Activated CD4-positive, alpha-beta memory T cell treated with anti-CD3 and anti-CD28 coated beads, Interleukin-2, amount 10 ng/mL, durations not matched to agents 7 days and 5 days (primary cell): ENCODE measurements around the gene RSPH6A. TPM values are rescaled to one million over a fixed set of nuclear protein-coding genes. Genes with fewer than 3 reads are reported as not detected.
A peak's percentile ranks its signal among the peaks of the same experiment; 100 is the strongest.

Experiments
- CTCF ChIA-PET: fragments of 350-600 bp; sonication (Branson Sonifier 250); formaldehyde crosslinking; loops from one replicate; lab custom pipeline; 2021; ENCODE audit warnings: antibody characterized with exemption, inconsistent platforms; lab: Charles Lee
- POLR2A ChIA-PET: fragments of 350-600 bp; sonication (Branson Sonifier 250); formaldehyde crosslinking; loops from one replicate; lab custom pipeline; 2021; ENCODE audit warnings: antibody characterized with exemption; lab: Charles Lee
- DNase-seq: peaks from one replicate; pipeline ENCODE4 v3.0.0-alpha.2; 2020
- H3K27ac Mint-ChIP-seq: one replicate; pipeline ENCODE4 v1.8.0; 2021; ENCODE audit warnings: mild to moderate bottlenecking, mixed read lengths
- H3K27me3 Mint-ChIP-seq: one replicate; pipeline ENCODE4 v1.8.0; 2021; ENCODE audit warnings: mixed read lengths
- H3K36me3 Mint-ChIP-seq: one replicate; pipeline ENCODE4 v1.8.0; 2021; ENCODE audit warnings: low read depth, mixed read lengths
- H3K4me1 Mint-ChIP-seq: one replicate; pipeline ENCODE4 v1.8.0; 2021; ENCODE audit warnings: mixed read lengths
- H3K4me3 Mint-ChIP-seq: one replicate; pipeline ENCODE4 v1.8.0; 2021; ENCODE audit warnings: mild to moderate bottlenecking, mixed read lengths
- H3K9me3 Mint-ChIP-seq: one replicate; pipeline ENCODE4 v1.8.0; 2021; ENCODE audit warnings: mixed read lengths
- total RNA-seq, 2 experiments: library from RNA; stranded (reverse); gene quantifications; one replicate each; pipeline ENCODE4 v1.2.3, GENCODE V29; 2021

Gene RSPH6A
- total RNA-seq, result under 1 TPM; 0.25 to 0.30 TPM

DNA sequence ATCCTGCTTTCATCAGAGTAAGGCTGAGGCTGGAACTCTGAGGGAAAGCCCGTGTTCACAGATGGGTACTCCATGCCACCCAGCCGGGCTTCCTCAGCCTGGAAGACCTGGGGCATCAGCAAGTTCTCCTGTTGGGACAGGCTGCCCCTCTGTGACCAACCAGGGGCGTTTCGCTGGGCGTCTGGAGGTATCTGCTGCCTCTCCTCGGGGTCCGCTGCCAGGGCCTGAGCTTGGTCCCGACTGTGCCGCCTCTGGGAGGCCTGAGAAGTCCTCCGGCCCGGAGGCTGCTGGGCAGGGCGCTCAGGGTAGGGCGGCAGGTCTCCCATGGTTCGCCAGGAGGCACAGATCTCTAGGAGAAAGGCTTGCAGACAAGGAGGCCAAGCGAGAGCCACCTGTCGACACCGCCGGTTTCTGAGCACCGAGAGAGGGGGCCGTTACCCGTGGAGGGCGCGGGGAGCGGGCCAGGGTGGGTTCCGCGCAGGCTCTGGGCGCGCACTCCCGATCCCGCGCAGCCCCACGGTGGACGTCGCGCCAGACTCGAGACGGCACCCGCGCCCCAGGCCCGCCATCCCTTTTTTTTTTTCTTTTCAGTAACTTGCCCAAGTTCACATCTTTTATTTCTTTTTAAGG lies at the start of gene RSPH6A:
RSPH6A (minus strand) TSS at position 458 of the 630 bp plus-strand sequence; CDS start at position 326, 132 bp downstream.
- no peaks in the 10 kb centered on the region for H3K9me3 Mint-ChIP-seq
- no peak for DNase-seq
- H3K4me1 Mint-ChIP-seq, result peaks cover 9% of the 10 kb centered on the region
- H3K27ac Mint-ChIP-seq, result no peak within 1 kb of the TSS
- H3K36me3 Mint-ChIP-seq, result peaks cover 4% of the 10 kb centered on the region
- ChIA-PET POLR2A (interaction anchor here (1.2 kb wide), 1 partner anchor 47 kb away, joined by 3 read pairs; no protein-coding TSS in a partner anchor), CTCF (interaction anchor here (0.5 to 1.4 kb wide), 4 partner anchors 15 to 1001 kb away, joined by 3 to 5 read pairs (median 4); partner anchors contain the start of gene SIX5)
- H3K27me3 Mint-ChIP-seq, result no peaks in the 10 kb centered on the region
- H3K4me3 Mint-ChIP-seq, result no peak within 1 kb of the TSS

DNA sequence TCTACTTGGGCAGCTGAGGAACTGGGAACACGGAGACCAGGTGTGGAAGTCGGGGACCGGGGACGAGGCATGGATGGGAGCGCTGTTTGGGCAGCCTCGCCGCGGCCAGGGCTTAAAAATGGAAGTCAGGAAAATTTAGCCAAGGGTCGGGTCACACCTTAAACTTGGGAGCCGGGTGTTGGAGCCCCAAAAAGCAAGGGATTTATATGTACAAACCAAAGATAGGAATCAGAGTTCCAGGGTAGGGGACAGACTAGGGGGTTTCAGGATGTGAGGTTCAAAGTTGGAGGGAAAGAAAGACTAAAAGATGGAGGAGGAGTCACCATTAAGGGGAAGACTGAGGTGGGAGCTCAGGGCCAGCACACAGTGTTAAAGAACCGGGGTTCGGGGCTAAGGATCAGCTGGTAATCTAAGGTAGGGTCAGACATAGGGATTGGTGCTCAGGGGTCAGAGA lies 49.5 kb upstream of the RSPH6A start:
- Mint-ChIP-seq H3K27me3 (peaks cover 29% of the 10 kb centered on the region), H3K4me1 (peaks cover 32% of the 10 kb centered on the region), H3K4me3 (peak overlapping the region; percentile 43), H3K9me3 (no peaks in the 10 kb centered on the region), H3K36me3 (peaks cover 9% of the 10 kb centered on the region), H3K27ac (no peak overlapping the region)
- POLR2A ChIA-PET, result interaction anchor here (3.0 kb wide), 1 partner anchor 18 kb away, joined by 16 read pairs; no protein-coding TSS in a partner anchor
- no peak for DNase-seq
- CTCF ChIA-PET, result interaction anchor here (1.4 to 3.0 kb wide), 5 partner anchors 15 to 172 kb away, joined by 3 to 30 read pairs (median 11); partner anchors contain the start of genes MYPOP, QPCTL and SIX5

DNA sequence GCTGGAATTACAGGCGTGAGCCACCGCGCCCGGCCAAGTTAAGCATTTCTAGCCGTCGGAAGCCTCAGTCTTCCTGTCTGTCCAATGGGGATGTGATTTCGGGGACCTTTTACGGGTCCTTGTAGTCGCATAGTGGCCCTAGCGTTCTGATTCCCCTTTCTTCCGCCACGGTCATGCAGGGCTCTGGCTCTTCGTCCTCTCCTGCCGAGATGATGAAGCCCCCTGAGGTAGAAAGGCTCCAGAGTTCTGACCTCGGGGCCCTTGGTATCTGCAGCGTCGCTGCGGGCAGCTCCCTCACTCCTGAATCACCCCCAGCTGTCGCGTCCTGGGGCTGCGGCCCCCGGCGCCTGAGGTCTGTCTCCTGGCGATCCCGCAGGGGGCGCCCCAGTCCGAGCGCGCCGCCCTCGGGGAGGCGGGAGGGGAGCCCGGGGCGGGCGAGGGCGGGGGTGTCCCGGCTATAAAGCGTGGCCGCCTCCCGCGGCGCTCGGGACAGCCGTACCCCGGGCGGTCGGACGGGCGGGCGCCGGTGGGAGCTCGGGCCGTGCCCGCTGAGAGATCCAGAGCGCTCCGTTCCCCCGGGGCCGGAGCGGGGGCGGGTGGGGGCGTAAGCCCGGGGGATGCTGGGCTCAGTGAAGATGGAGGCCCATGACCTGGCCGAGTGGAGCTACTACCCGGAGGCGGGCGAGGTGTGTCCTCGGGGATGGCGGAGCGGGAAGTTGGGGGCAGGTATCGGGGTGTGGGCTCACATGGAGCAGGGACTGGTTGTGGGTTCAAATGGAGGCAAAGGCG lies 48.9 kb upstream of the RSPH6A start, which contains the start of gene FOXA3:
FOXA3 (plus strand) TSS at position 487 of the 789 bp plus-strand sequence; CDS start at position 618, 131 bp downstream.
- ChIA-PET POLR2A (interaction anchor here (0.6 to 3.0 kb wide), 13 partner anchors 18 to 737 kb away, joined by 3 to 16 read pairs (median 4); partner anchors contain the start of genes CALM3, CCDC61, DMWD and FBXO46), CTCF (interaction anchor here (0.5 to 3.0 kb wide), 15 partner anchors 16 to 532 kb away, joined by 3 to 30 read pairs (median 5); partner anchors contain the start of genes FBXO46, IRF2BP1, MYPOP and QPCTL)
- peak; percentile 69 for DNase-seq
- peak within 1 kb of the TSS; percentile 92 for H3K4me3 Mint-ChIP-seq
- no peaks in the 10 kb centered on the region for H3K9me3 Mint-ChIP-seq
- peaks cover 32% of the 10 kb centered on the region for H3K4me1 Mint-ChIP-seq
- peak within 1 kb of the TSS; percentile 96 for H3K27ac Mint-ChIP-seq
- H3K27me3 Mint-ChIP-seq, result peaks cover 29% of the 10 kb centered on the region
- H3K36me3 Mint-ChIP-seq, result peaks cover 15% of the 10 kb centered on the region

DNA sequence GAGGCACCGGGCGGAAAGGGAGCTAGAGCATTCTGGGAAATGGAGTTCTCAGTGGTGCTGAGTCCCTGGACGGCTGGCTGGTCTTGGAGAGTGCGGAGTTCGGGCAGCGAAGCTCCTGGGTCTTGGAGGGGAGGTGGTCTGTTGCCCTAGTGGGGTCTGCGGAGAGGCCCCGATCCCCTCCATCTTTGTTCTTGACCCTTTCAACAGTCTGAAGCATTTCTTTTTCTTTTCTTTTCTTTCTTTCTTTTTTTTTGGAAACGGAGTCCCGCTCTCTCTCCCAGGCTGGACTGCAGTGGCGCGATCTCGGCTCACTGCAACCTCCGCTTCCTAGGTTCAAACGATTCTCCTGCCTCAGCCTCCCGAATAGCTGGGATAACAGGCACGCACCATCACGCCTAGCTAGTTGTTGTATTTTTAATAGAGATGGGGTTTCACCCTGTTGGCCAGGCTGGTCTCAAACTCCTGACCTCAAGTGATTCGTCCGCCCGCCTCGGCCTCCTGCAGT lies 48.3 kb upstream of the RSPH6A start:
- ChIA-PET POLR2A (interaction anchor here (0.6 to 3.0 kb wide), 13 partner anchors 19 to 737 kb away, joined by 3 to 16 read pairs (median 4); partner anchors contain the start of genes CALM3, CCDC61, DMWD and FBXO46), CTCF (interaction anchor here (0.5 to 3.0 kb wide), 17 partner anchors 17 to 533 kb away, joined by 3 to 30 read pairs (median 5); partner anchors contain the start of genes FBXO46, IRF2BP1, MYPOP and QPCTL)
- Mint-ChIP-seq H3K27me3 (peaks cover 29% of the 10 kb centered on the region), H3K4me1 (peaks cover 32% of the 10 kb centered on the region), H3K9me3 (no peaks in the 10 kb centered on the region), H3K4me3 (peak overlapping the region; percentile 92), H3K36me3 (peaks cover 16% of the 10 kb centered on the region), H3K27ac (peak overlapping the region; percentile 96)
- no peak for DNase-seq

DNA sequence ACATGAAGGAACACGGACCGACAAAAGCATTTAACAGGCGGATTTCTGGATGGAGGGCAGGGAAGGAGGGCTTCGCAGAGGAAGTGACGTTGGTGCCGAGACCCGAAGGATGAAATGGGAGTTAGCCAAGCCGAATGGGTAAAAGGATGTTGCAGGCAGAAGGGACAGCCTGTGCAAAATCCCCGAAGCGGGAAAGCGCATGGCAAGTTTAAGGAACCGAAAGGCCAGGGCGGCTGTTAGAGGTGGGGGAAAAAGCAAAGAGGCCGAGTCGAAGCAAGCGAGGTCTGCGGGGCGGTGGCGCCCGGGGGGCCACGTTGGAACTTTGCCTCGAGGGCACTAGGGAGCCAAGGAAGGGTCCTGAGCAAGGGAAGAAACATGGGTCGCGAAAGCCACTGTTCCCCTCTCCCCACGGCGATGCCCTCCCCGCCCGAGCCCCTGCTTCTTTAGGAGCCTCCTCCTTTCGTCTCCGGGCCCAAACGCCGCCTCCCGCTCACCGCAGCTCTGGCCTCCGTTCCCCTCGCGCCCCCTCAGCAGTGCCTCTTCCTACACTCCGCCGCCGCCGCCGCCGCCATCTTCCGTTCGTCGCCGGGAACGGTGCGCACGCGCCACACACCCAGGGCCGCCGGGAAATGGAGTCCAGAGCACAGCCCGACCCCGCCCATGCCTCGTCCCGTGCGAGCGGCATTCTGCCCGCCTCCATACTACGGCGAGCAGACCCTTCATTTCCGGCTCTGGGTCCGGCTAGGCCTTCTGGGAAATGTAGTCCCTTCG lies 47.6 kb upstream of the RSPH6A start, which contains the start of gene SYMPK:
SYMPK (minus strand) TSS at position 584 of the 771 bp plus-strand sequence. CDS start 8,652 bp downstream, outside the sequence.
- peak within 1 kb of the TSS; percentile 96 for H3K27ac Mint-ChIP-seq
- peaks cover 20% of the 10 kb centered on the region for H3K36me3 Mint-ChIP-seq
- peaks cover 29% of the 10 kb centered on the region for H3K27me3 Mint-ChIP-seq
- peak; percentile 99 for DNase-seq
- ChIA-PET POLR2A (interaction anchor here (0.6 to 3.0 kb wide), 14 partner anchors 20 to 738 kb away, joined by 3 to 16 read pairs (median 4); partner anchors contain the start of genes CALM3, CCDC61, DMWD and FBXO46), CTCF (interaction anchor here (0.5 to 3.0 kb wide), 16 partner anchors 20 to 534 kb away, joined by 3 to 30 read pairs (median 5); partner anchors contain the start of genes FBXO46, IRF2BP1, MYPOP and QPCTL)
- peak within 1 kb of the TSS; percentile 92 for H3K4me3 Mint-ChIP-seq
- H3K4me1 Mint-ChIP-seq, result peaks cover 36% of the 10 kb centered on the region
- no peaks in the 10 kb centered on the region for H3K9me3 Mint-ChIP-seq

DNA sequence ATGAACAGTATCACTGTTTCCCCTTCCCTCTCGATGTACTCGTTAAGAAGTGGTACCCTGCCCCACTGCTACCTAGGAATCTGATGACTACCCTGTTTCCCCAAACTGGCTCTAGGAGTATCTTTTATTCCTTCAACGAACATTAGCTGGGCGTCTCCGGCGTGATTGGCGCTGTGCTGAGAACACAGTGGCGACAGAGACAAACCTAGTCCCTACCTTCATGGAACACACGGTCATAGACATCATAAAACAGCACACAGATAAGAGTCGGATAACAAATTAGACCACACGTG lies 47.1 kb upstream of the RSPH6A start:
- H3K36me3 Mint-ChIP-seq, result peaks cover 20% of the 10 kb centered on the region
- H3K4me1 Mint-ChIP-seq, result peaks cover 36% of the 10 kb centered on the region
- H3K4me3 Mint-ChIP-seq, result peak overlapping the region; percentile 92
- ChIA-PET POLR2A (interaction anchor here (1.4 to 3.0 kb wide), 4 partner anchors 20 to 170 kb away, joined by 3 to 16 read pairs (median 4); partner anchors contain the start of genes QPCTL, RSPH6A and SNRPD2), CTCF (interaction anchor here (3.0 kb wide), 1 partner anchor 93 kb away, joined by 30 read pairs; the partner anchor contains the start of gene SIX5)
- no peak for DNase-seq
- peak overlapping the region; percentile 96 for H3K27ac Mint-ChIP-seq
- H3K27me3 Mint-ChIP-seq, result peaks cover 29% of the 10 kb centered on the region
- no peaks in the 10 kb centered on the region for H3K9me3 Mint-ChIP-seq

DNA sequence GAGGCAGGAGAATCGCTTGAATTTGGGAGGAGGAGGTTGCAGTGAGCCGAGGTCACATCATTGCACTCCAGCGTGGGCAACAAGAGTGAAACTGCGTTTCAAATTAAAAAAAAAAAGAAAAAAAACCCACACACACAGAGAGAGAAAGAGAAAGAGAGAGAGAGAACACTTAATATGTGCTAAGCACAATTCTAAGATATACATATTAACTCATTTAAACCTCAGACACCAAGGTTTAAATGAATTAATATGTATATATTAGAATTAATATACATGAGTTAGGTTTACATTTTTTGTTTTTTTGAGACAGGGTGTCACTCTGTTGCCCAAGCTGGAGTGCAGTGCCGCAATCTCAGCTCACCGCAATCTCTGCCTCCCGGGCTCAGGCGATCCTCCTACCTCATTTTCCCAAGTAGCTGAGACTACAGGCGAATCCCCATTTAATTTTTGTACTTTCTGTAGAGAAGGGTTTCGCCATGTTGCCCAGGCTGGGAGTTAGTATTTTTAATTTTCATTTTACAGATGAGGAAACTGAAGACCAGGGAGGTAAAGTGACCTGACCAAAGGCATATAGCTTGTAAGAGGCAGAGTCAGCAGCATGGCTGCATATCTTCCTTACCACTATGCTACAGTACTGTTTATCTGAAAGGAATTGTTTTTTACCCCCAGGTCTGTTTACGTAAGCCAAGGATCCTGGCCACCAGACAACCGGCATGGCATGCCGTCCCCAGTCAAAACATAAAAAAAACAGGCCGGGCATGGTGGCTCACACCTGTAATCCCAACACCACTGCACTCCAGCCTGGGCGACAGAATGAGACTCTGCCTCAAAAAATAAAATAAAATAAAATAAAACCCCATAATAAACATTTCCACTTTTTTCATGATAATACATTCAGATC lies 45.5 kb upstream of the RSPH6A start:
- DNase-seq, result no peak
- H3K27ac Mint-ChIP-seq, result peak overlapping the region; percentile 65
- POLR2A ChIA-PET, result interaction anchor here (0.6 to 1.5 kb wide), 4 partner anchors 42 to 519 kb away, joined by 3 to 5 read pairs (median 3); partner anchors contain the start of genes RSPH6A and SIX5

DNA sequence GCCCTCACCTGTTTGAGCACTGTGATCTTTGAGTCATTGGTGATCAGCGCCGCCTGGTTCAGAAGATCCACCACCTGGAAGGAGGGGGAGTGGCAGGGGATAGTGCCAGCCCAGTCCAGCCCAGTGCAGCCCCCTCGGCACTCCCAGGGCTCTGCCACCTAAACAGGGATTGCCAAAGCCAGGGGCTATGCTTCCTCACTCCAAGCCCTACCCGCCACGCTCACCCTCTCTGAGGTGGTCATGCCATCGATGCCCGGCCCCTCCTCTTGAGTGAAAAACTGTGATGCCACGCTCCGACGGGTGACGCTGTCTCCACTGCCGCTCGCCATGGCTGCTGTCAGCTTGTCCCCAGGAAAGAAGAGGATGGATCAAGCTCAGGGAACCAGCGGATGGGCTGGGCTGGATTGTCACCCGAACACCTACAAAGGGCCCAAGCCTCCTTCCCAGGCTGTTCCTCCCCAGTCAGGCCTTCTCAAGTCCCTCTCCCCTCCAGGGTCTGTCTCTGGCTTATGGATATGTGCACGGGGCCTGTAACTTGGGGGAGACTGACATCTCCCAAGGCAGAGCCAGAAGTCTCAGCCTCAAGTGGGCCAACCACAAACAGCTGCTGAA lies 39.2 kb upstream of the RSPH6A start:
- Mint-ChIP-seq H3K9me3 (no peaks in the 10 kb centered on the region), H3K4me3 (no peak overlapping the region), H3K36me3 (peaks cover 55% of the 10 kb centered on the region), H3K4me1 (peaks cover 4% of the 10 kb centered on the region), H3K27ac (no peak overlapping the region), H3K27me3 (no peaks in the 10 kb centered on the region)
- POLR2A ChIA-PET, result no interaction called here
- DNase-seq, result no peak
- CTCF ChIA-PET, result interaction anchor here (1.6 kb wide), 1 partner anchor 37 kb away, joined by 5 read pairs; no protein-coding TSS in a partner anchor

More for the DNA sequence above, 45.5 kb upstream of the RSPH6A start:
- Mint-ChIP-seq H3K27me3 (peaks cover 22% of the 10 kb centered on the region), H3K4me1 (peaks cover 36% of the 10 kb centered on the region), H3K36me3 (peaks cover 21% of the 10 kb centered on the region), H3K4me3 (peak overlapping the region; percentile 35), H3K9me3 (no peaks in the 10 kb centered on the region)
- CTCF ChIA-PET, result interaction anchor here (1.4 kb wide), 1 partner anchor 91 kb away, joined by 4 read pairs; the partner anchor contains the start of gene SIX5

DNA sequence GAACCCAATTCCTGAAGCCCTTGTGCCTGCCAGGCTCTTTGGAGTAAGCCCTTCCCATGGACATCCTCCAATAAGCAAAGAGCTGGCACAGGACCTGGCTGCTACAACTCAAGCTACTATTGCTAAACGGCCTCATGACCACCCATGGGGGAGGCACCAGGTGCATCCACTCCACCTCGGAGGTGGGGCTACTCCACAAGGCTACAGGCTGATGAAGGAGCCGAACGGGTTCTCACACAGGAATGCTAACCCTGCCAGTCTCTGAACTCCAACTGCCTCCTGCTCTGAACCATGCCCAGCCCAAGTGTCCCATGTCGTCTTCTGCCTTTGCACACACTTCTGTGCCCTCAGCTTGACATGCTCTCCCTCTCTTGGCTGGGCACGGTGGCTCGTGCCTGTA lies 37.9 kb upstream of the RSPH6A start:
- Mint-ChIP-seq H3K27ac (no peak overlapping the region), H3K36me3 (peaks cover 57% of the 10 kb centered on the region), H3K4me1 (no peaks in the 10 kb centered on the region), H3K27me3 (no peaks in the 10 kb centered on the region), H3K4me3 (no peak overlapping the region), H3K9me3 (no peaks in the 10 kb centered on the region)
- POLR2A ChIA-PET, result no interaction called here
- CTCF ChIA-PET, result interaction anchor here (1.6 kb wide), 1 partner anchor 36 kb away, joined by 5 read pairs; no protein-coding TSS in a partner anchor
- DNase-seq, result no peak

DNA sequence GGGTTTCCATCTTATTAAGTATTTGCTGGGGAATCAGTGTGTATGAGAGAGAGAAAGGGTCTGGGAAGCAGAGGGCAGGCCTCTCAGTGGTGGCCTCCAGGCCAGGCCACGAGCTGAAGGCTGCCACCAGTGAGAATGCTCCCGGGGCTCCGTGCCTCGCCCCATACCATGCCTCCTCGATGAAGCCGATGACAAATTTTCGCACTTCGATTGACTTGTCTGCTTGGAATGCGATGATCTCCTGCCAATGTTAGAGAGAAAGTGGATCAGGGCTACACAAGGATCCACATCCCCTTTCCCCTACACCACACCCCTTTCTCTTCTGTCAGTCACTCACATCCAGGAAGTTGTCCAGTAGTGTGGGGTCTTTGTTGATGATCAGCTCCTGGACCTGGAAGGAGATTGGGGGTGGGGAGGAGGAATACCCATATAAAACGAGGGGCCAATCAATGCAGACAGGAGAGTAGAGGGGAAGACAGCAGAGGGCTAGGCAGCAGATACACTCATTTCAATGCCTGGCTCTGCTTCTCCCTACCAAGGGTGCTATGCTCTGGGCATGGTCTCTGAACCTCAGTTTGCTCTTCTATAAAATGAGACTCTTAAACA lies 37.1 kb upstream of the RSPH6A start:
- Mint-ChIP-seq H3K9me3 (no peaks in the 10 kb centered on the region), H3K27me3 (no peaks in the 10 kb centered on the region), H3K27ac (no peak overlapping the region), H3K36me3 (peaks cover 65% of the 10 kb centered on the region), H3K4me3 (no peak overlapping the region), H3K4me1 (no peaks in the 10 kb centered on the region)
- POLR2A ChIA-PET, result no interaction called here
- CTCF ChIA-PET, result interaction anchor here (1.6 kb wide), 1 partner anchor 35 kb away, joined by 5 read pairs; no protein-coding TSS in a partner anchor
- DNase-seq, result no peak
